GM12873 (cell line): ENCODE data around the gene TIAM1.

Experiments
- TF ChIP-seq, protein P1 (sequence below): IDR thresholded peaks from 2 replicates; pipeline ENCODE4 v1.5.1; 2012; ENCODE audit warnings: low read depth, mild to moderate bottlenecking, moderate library complexity, low read length, control low read depth; ENCODE audit not compliant: insufficient read depth; ENCODE audit errors: missing control alignments

TIAM1 gene

DNA sequence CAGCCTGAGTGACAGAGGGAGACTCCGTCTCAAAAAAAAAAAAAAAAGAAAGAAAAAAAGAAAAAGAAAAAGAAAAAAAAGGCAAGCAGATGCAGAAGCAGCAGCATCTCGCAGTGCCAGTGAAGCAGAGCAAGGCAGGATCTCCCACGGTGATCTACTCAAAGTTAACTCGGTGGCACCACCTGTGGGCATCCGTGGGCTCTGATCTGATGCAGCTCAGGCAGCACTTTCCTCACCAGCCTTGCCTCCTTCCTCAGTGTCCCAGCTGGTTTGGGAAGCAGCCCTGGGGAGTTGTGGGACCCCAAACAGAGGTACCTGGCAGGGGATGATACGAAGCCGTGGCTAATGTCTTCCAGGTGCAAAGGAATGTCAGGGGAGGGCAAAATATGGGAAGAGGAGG lies 201.5 kb downstream of the TIAM1 start:
- TF ChIP-seq, protein P1, sequence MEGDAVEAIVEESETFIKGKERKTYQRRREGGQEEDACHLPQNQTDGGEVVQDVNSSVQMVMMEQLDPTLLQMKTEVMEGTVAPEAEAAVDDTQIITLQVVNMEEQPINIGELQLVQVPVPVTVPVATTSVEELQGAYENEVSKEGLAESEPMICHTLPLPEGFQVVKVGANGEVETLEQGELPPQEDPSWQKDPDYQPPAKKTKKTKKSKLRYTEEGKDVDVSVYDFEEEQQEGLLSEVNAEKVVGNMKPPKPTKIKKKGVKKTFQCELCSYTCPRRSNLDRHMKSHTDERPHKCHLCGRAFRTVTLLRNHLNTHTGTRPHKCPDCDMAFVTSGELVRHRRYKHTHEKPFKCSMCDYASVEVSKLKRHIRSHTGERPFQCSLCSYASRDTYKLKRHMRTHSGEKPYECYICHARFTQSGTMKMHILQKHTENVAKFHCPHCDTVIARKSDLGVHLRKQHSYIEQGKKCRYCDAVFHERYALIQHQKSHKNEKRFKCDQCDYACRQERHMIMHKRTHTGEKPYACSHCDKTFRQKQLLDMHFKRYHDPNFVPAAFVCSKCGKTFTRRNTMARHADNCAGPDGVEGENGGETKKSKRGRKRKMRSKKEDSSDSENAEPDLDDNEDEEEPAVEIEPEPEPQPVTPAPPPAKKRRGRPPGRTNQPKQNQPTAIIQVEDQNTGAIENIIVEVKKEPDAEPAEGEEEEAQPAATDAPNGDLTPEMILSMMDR: peak; percentile 60

DNA sequence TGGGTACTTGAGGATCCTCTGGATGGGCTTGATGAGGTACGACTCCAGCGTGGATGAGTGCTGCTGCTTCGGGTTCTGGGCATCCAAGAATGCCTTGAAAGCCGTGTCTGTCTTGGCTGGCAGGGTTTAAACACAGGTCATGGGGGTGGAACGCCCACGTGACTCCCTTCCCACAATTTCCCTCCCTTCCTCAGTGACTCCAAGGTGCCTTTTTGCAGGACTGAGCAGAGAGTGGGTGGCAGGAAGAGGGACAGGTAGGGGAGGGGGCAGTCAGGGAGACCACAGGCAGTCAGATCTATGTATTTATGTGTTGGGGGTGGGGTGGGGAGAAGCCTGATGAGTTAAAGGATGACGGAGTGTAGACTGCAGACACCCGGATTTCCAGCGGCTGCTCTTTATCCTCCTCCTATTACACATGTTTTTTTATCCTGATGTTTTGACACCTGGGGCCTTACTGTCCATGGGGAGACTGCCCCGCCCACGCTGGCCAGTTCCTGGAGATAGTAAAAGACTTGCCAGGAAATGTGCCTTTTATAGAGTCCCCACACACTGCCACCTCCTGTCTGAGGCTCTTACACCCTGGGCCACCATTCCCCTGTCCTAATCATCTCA lies 202.6 kb downstream of the TIAM1 start:
- TF ChIP-seq, protein P1: no peak

DNA sequence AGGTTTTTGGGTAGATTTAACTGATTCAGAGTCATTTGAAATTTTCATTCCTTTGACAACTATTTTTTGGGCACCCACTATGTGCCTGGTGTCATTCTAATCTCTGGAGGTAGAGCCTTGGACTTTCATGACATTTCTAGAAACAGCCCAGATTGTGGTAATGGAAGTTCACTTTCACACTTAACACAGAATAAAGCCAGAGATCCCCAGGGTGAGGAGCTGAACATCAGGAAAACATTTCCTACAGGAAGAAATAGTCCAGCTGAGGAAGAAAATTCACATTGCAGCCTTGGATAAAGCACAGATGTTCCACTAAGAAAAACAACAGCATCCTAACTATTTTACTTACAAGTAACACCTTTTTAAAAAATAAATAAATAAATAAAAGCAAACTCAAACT lies 203.4 kb downstream of the TIAM1 start:
- TF ChIP-seq, protein P1: no peak

DNA sequence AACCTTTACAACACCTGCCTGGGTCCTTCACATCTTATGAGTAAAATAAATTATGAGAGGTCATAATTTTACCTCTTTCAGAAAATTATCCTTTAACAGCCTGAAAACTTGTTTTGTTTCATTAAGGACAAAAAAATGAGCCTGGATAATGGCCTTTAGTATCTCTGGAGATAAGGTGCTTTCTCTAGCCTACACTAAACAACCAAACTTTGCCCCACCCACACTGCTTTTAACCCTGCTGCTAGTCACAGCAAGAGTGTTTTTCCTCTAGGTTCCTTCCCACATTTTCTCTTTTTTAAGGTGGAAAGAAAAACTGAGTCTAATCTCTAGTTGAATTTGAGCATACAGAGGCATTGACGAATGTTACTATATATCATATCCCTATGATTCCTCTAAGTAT lies 204.0 kb downstream of the TIAM1 start:
- TF ChIP-seq, protein P1: no peak

DNA sequence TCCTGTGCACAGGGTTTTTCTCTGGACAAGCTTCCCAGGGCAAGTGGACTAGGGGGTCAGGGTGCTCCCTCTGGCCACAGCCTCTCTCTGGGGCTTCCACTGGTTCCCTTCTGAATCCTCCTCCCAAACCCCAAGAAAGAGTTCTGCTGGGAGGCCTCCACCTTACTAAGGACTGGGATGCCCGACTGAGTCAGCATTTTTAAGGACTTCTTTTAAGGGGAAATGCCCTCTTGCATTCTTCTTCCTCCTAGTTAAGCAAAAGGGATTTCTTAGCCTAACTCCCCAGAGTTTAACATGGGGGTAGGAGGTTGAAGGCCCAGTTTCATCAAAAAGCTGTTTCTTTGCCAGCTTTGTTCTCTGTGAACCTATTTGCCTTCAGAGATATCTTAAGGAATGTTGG lies 206.1 kb downstream of the TIAM1 start:
- TF ChIP-seq, protein P1: no peak

DNA sequence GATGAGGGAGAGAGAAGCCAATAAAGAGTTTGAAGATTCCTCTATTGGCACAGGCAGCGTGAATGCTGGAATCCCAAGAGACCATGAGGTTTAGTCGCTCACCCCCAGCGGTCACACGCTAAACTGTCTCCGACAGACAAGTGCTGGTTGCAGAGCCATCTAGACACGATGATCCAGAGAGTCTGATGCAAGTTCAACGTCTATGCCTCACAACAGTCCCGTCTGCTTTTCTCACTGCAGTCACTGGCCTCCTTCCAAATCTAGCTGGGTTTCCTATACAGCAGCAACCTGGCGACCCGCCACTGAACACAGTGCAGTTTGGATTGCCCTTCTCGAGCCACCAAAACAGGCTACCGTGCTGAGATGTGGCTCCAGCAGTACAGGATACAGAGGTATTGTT lies 207.2 kb downstream of the TIAM1 start:
- TF ChIP-seq, protein P1: peak; percentile 71

DNA sequence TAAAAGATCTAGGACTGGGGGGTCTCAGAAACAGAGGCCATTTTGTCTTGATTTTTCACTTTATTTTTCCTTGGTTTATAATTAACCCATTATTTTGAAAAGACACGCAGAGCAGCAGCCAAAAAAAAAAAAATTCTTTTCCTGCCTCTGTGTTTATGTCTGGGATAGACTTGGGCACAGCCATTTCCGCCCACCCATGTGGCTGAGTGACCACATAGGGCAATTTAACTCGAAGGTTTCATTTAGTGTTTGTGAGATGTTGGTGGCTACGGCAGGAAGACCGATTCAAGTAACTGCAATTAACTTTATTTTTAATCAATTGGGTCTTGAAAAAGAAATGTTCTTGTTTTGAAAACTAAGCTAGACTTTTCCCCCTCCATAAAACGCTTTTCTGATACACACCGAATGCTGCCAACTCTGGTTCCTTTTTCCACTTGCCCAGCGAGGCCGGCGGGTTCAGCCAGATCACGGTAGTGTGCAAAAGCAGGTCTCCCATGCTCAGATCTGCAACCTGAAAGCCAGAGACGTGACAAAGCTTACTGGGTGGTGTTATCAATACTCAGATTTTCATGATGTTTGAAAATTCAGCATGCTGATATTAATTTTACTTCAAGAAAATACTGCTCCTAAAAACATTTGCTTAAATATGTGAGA lies 208.4 kb downstream of the TIAM1 start:
- TF ChIP-seq, protein P1: no peak
